GM19324 (cell line): ENCODE measurements around the gene ACTG1.

Experiments
- ATAC-seq: cut with Tn5 transposase; IDR thresholded peaks from one replicate; pipeline ENCODE4 v1.9.1; 2021; ENCODE audit warnings: mild to moderate bottlenecking, moderate library complexity; ENCODE audit not compliant: unreplicated experiment, low FRiP score

The ACTG1 gene

DNA sequence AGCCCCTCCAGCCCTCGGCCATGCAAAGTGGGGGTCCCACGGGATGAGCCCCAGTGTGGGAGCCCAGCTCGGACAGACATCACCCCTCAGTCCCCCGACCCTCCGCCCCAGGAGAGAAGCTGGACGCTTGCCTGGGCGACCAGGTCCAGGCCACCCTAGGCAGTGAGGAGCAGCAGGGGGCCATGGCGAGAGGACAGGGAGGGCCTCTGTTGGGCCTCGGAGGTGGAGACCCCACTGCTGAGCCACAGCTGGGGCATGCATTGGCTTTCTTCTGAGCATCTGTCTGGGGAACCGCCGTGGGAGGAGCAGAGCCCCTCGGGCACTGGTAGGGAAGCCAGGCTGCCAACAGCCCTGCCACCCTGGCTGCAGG lies 13.0 kb downstream of the ACTG1 start:
- no peak for ATAC-seq

DNA sequence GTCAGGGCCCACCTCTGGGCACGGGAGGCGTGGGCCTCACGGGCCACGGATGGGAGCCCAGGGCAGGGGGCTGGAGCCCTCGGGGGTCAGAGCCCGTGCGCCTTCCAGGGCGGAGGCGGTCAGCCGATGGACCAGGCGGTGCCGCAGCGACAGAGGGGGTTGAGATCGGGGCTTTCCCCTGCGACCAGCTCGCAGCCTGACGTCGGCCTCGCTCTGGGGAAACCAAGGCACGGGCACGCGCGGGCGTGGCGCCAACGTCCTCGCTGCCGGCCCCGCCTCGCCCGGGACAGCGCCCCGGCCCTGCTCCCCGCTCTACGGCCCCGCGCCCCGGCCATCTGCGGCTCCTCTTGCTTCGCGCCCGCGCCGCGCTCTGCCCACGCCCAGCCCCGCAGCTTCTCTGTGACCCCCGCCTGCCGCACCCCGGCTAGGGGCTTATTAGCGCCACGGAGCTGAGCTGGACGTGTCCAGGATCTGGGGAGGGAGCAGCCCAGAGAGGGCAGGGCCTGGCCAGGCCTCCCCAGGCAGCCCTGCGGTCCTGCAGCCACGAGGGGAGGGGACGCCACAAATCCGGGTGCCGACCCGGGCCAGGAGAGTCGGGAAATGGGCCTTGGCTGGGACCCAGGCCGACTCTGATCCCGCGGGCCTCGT lies 13.5 kb downstream of the ACTG1 start:
- ATAC-seq, result no peak

DNA sequence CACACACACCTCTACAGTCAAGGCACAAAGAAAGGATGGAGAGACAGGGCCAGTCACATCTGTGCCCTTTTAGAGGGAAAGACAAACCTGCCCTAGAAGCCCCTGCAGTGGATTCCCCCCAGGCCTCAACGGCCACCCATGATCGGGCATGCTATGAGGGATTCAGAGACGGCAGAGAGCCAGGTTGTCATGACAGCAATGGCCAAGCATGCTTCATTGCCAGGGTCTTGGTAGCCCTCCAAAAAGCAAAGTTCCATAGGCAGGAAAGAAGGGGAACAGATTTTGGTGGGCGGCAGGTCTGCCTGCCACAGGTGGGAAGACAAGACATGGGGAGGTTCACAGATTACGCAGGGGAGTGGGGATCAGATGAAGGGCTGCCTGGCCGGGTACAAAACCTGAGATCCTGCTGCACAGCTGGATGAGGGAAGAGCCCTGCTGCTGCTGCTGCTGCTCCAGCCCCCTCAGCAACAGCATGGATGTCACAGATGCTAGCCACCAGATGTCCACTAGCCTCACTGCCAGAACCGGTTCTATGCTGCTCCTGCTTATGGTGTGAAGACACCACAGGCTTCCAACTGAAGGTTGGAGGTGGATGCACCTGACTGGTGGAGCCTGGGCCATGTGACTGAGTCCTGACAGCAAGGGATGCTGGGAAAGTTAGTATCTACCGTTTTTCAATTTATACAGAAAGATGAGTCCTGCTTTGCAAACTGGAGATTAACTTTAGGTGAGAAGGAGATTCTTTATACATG lies 17.8 kb downstream of the ACTG1 start:
- ATAC-seq, result no peak

DNA sequence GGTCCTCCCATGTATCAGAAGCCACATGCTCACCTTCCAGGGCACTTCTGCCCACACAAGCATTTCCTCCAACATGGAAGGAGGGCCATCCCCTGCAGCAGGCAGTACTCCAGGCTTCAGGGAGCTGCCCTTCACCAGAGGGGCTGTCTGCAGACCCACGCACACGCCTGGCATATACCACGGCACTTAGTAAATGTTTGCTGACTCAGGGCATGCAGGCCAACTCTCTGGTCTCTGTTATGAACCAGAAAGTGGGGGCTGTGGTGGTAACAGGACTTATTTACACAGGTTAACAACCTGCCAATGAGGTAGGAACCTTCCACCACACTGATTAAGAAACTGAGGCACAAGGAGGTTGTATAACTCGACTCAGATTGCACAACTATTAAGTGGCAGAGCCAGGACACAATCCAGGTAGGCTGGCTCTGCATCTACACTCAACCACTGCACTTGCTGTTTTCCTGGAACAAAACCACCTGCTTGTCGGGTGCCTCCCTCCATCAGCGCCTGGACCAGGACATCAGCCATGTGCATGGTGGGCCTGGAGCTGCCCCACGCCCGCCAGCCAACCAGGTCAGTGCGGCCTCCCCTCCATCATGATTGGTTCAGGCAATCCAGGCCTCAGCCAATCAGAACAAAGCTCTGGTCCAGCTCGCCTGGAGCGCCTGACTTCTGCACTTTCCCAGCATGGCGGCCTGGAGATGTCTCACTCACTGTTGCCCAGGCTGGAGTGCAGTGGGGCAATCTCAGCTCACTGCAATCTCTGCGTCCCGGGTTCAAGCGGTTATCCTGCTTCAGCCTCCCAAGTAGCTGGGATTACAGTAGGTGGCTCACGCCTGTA lies 19.2 kb downstream of the ACTG1 start:
- no peak for ATAC-seq

DNA sequence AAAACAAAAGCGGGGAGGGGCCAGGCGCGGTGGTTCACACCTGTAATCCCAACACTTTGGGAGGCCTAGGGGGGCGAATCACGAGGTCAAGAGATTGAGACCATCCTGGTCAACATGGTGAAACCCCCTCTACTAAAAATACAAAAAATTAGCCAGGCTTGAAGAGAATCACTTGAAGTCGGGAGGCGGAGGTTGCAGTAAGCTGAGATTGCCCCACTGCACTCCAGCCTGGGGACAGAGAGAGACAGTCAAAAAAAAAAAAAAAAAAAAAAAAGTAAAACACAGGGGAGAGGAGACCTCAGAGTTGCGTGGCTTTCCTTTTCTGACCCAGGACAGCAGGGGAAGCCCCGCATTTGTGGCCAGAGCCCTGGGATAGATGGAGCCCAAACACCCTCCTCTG lies 19.9 kb downstream of the ACTG1 start:
- no peak for ATAC-seq

DNA sequence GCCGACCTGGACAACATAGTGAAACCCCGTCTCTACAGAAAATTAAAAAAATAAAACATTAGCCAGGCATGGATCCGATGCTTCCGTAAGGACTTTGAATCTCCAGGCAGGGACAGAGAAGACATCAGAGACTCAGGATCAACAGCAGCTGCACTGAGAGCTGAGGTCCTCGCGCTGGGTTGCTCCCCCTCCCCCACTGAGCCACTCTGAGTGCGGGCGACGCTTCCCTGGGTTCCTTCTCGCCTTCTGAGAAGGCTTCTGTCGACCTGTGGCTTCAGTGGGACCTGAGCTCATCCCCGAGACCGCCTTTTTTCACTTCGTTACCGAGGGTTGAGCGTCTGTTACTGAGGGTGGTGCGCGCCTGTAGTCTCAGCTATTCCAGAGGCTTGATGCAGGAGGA lies 20.4 kb downstream of the ACTG1 start:
- no peak for ATAC-seq

DNA sequence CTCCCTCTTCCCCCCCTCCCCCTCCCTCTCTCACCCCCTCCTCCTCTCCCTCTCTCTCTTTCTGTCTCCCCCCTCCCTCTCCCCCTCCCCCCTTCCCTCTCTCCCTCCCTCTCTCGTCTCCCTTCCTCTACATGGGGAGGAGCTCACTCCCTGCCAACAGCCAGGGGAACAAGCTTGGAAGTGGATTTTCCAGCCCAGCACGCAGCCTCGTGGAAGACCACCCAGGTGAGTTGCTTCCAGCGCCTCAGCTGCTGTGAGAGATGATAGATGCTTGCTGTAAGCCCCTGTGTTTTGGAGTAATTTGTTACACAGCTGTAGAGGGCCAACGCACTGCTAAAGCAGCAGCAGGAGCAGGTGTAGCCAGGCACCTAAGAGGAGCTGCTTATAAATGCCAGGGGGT lies 20.8 kb downstream of the ACTG1 start:
- ATAC-seq, result no peak

DNA sequence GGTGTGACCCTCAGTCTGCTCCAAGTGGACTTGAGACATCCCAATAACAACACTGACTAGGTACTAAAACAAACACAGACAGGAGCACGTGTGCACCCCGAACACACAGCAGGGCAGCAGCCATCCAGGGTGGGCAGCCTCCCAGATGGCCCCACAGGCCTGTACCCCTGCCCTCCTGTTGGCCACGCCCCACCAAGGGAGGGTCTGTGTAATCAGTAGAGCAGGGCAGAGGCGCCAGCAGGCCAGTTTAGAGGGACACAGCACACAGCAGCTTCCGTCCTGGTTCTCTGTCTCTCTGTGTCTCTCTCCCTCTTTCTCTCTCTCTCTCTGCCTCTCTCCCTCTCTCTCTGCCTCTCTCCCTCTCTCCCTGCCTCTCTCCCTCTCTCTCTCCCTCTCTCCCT lies 21.4 kb downstream of the ACTG1 start:
- no peak for ATAC-seq

DNA sequence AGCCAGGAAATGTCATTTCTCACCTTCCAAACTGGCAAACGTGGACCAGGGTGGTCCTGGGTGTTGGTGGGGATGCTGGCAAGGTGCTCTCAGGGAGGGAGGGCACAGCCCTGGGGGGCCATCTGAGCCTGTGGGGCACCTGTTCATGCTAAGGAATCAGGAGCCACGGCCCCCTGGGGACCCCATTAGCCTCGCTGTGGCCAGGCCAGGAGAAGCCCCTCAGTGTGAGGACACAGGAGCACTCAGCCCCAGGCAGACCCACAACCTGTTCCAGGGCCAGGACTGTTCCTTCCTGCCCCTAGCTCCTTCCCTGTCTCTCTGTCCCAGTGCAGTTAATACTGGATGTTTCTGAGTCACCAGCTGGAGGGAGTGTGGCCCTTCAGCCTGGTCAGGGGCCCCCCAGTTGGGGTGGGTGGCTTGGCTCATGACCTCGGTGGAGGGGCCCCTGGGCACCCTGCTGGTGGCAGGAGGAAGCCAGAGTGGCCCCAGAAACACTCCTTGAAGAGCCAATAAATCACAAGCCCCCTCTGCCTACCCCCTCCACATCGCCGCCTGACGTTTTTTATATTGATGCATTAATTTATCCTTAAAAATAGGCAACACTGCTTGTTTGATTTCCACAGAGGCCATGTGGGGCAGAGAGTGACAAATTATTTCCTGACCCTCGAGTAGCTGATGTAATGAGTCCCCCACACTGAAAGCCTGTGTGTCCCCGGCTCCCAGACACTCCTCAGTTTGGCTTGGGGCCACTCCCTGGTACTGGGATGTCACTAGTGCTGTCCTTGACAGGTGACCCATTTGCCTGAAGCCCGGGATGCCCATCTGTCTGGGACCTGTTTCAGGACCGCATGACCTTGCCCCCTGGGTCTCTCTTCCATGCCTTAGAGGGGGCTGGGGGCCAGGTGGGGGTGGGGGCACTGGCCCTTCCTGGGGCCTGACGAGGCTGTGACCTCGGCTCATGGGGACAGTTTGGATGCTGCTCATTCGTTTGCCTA lies 22.3 kb downstream of the ACTG1 start:
- no peak for ATAC-seq

DNA sequence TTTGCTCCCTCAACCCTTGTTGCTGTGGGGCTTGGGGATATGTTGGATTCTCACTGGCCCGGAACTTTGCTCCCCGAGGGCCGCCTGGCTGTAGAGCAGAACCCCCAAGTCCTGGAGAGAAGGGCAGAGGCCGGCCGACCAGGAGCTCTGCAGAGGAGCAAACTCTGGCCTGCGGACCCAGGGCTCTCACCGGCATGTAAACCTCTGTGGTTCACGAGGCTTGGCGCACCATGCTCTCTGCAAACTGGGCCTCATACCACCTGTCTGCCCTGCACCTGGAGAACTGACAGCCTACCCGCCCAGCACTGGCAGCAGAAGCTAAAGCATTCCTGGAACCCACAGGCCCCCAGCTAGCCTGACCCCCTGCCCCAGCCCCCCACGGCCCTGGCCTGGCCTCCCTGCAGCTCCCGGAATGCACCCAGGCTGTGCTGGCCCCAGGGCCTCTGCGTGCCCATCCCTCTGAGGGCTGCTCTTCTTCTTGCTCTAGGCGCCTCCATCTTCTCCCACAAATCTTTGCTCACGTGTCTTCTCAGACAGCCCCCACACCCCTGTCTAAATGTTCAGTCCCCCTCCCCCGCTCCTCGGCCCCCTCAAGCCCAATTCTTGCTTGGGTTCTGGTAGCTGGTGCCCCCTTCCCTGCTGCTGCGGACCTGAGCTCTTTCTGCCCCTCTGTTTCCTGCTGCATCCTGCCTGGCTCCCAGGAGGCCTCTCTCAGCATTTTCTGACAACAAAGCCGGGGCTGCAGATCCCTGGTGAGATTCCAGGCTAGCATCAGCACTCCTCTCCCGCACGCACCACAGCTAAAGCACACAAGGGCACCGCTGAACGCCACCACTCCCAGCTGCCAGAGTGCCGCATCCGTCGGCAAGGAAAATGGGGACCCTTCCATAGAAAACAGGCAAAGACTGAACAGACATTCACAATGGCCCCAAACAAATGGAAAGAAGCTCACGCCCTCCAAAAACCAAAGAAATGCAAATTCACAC lies 23.3 kb downstream of the ACTG1 start:
- ATAC-seq, result no peak

DNA sequence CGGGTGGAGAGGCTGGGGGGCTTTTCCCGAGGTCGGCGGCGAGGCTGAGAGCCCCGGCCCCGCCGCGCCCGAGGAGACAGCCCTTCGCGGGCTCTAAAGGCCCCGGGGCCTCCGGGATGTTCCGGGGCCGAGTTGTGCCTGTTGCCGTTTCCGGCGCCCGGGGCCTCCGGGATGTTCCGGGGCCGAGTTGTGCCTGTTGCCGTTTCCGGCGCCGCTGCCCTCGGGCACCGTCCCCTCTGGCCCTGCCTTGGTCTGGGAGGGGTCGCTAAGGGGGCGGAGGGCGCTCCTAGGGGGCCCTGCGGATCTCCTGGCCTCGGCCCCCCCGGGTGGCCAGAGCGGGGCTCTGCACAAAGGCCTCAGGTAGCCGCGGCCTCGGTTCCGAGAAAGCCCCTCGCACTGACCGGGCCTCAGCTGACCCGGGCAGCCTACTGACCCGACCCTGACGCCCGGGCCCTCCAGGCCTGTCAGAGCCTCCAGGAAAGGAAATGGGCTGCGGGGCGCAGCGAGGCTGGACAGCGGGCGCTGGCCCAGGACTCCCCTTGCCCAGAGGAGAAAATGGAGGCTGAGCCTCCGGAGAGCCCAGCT lies 24.2 kb downstream of the ACTG1 start:
- ATAC-seq, result no peak

DNA sequence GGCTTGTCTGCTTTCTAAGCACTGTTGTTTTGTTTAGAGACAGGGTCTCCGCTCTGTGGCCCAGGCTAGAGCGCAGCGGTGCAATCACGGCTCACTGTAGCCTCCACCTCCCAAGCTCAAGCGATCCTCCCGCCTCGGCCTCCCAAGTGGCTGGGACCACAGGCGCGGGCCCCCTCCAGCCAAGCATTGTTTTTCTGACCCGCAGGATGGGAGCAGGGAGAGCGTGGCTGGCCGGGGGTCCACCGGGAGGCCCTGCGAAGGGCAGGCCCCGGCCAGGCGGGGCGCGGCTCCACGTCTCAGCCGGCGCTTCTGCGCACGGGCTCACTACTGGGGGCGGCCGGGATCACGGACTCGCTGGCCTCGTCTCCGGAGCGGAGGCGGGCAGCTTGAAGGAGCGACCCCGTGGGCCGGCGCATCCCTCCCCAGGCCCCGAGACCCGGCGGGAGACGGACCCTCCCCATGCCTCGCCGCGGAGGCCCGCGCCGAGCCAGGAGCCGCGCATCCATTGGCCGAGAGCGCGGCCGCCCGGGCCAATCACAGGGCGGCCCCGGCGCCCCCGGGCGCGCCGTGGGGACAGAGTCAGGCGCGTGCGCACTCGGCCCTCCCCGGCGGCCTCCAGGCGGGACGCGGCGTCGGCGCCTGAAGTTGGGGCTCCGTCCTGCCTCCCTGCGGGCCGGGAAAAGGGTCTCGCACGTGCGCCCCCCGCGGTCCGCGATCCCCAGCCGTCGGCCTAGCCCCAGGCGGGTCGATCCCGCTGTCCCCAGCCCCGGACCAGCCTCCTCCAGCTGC lies 24.9 kb downstream of the ACTG1 start:
- ATAC-seq, result peak; percentile 62

DNA sequence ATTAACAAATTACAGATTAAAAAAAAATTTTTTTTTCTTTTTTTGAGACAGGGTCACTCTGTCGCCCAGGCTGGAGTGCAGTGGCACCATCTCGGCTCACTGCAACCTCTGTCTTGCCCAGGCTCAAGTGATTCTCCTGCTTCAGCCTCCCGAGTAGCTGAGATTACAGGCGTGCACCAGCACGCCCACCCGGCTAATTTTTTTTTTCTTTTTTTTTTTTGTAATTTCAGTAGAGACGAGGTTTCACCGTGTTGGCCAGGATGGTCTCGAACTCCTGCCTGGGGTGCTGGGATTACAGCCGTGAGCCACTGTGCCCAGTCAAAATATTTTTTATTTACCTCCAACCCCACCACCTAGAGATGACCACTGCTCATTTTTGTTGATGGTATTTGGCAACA lies 25.5 kb downstream of the ACTG1 start:
- no peak for ATAC-seq

DNA sequence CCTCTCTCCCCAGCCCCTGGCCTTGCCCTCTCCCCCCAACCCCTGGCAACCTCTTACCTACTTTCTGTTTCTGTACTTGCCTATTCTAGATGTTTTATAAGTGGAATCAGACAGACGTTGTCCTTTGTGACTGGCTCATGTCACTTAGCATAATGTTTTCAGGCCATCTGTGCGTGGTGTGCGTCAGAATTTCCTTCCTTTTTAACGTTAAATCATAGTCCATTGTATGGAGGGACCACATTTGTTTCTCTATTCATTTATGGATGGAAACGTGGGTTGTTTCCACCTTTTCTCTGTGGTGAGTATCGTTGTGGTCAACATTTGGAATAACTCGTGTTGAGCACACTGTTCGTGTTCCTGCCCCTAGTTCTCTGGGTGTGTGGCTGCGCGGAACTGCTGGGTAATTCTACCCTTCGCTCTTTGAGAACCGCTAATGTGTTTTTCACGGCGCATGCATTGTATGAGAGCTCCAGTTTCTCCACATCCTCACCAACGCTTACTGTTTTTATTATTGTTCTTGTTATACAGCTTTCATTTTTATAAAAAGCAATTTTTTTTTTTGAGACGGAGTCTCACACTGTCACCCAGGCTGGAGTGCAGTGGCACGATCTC lies 26.3 kb downstream of the ACTG1 start:
- ATAC-seq, result no peak

DNA sequence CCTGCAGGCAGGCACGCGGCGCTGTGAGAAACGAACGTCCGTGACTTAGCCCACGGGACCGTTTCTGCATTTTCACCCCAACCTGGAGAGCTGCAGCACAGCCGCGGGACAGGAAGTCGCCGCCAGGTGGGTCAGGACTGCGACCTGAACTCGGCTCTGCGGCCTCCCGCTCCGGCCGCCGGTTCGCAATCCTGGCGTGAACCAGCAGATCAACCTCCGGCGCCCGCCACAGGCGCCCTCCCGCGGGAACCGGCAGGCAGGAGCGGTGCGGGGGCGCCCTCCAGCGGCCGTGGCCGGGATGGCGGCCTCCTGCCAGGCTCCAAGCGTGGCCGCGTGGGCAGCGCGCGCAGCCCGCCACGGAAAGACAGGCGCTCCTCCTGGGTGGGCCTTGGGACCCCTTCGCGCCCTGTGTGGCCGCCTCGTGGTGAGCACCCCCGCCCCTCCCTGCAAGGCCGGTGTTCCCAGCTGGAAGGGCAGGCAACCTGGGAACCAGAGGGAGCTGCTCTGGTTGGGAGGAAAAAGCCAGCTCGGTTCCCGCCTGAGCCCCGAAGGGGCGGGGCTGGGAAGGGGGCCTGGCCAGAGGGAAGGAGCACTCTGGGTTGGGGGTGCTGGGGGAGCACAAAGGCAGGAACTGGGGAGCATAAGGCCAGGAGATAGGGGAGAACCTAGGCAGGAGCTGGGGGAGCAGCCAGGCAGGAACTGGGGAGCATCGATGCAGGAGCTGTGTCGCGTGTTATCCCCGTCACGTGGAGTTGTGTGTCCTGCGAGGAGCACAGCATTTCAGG lies 28.2 kb downstream of the ACTG1 start:
- peak; percentile 66 for ATAC-seq

DNA sequence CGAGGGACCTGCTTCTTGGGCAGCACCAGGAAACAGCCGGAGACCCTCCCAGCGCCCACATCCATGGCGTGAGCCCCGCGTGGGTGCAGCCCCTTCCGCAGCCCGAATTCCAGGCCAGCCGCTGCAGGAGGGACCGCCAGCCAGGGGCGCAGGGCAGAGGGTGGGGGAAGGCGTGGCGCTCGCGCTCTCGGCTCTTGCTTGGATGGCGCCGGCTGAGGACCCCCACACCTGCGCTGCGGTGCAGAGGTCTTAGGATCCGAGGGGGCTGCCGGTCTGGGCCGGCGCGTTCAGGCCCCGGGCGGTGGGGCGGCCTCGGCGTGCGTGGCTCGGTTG lies 28.8 kb downstream of the ACTG1 start:
- ATAC-seq, result peak; percentile 10
